Bronchial epithelial cell (primary cell): ENCODE results near the gene DOCK8. TPM values are rescaled to one million over a fixed set of nuclear protein-coding genes. Genes with fewer than 3 reads are reported as not detected.
A peak's percentile ranks its signal among the peaks of the same experiment; 100 is the strongest.

Experiments
- DNase-seq: peaks from one replicate; pipeline ENCODE4 v3.0.0-alpha.2; 2010; ENCODE audit warnings: low read depth
- FAIRE-seq: peaks from 2 replicates; lab custom pipeline; 2011; peaks lifted over from hg19 to GRCh38; lab: Jason Lieb, UNC
- H3K27me3 ChIP-seq: 2 replicates; pipeline ENCODE4 v1.5.1; 2011; ENCODE audit warnings: low read length; ENCODE audit not compliant: control insufficient read depth, insufficient read depth
- H3K36me3 ChIP-seq: 2 replicates; pipeline ENCODE4 v1.5.1; 2011; ENCODE audit warnings: low read length; ENCODE audit not compliant: control insufficient read depth, insufficient read depth
- H3K4me3 ChIP-seq: 2 replicates; pipeline ENCODE4 v1.5.1; 2011; ENCODE audit warnings: mild to moderate bottlenecking, low read depth, low read length, control low read depth
- CTCF ChIP-seq: IDR thresholded peaks from 2 replicates; pipeline ENCODE4 v1.5.1; 2011; ENCODE audit warnings: mild to moderate bottlenecking, moderate library complexity, low read length, control low read depth, inconsistent platforms; ENCODE audit not compliant: insufficient read depth, severe bottlenecking
- total RNA-seq: library from RNA; depleted of rRNA; stranded (reverse); fragments of >200 nt; gene quantifications from 2 replicates; pipeline ENCODE4 v1.2.1, GENCODE V29; 2014

DOCK8 gene
- total RNA-seq, 1 donor from 2014 or later, result 0.26 TPM

GRCh38 chr9:382383-382782 lies 167.7 kb downstream of the DOCK8 start:
- H3K27me3 ChIP-seq, result no peaks in the 10 kb centered on the region
- TF ChIP-seq CTCF, result no peak
- FAIRE-seq (no peak), DNase-seq (no peak)
- H3K4me3 ChIP-seq, result no peak overlapping the region
- no peaks in the 10 kb centered on the region for H3K36me3 ChIP-seq

GRCh38 chr9:385818-386398 lies 171.2 kb downstream of the DOCK8 start:
- TF ChIP-seq CTCF, result peak; percentile 87
- Histone ChIP-seq H3K27me3 (no peaks in the 10 kb centered on the region), H3K4me3 (no peak overlapping the region), H3K36me3 (no peaks in the 10 kb centered on the region)
- no peak for FAIRE-seq
- peak; percentile 70 for DNase-seq

- no peak for DNase-seq
- TF ChIP-seq CTCF, result no peak
- Histone ChIP-seq H3K27me3 (no peaks in the 10 kb centered on the region), H3K4me3 (no peak overlapping the region), H3K36me3 (no peaks in the 10 kb centered on the region)
- no peak for FAIRE-seq
These were observed 174.5 kb downstream of the DOCK8 start for GRCh38 chr9:389159-389558.

GRCh38 chr9:389758-390157 lies 175.1 kb downstream of the DOCK8 start:
- H3K27me3 ChIP-seq, result no peaks in the 10 kb centered on the region
- TF ChIP-seq CTCF, result no peak
- FAIRE-seq (no peak), DNase-seq (no peak)
- no peaks in the 10 kb centered on the region for H3K36me3 ChIP-seq
- no peak overlapping the region for H3K4me3 ChIP-seq

- Histone ChIP-seq H3K27me3 (no peaks in the 10 kb centered on the region), H3K36me3 (no peaks in the 10 kb centered on the region), H3K4me3 (no peak overlapping the region)
- no peak for TF ChIP-seq CTCF
- DNase-seq, result no peak
- no peak for FAIRE-seq
These were observed 177.6 kb downstream of the DOCK8 start for GRCh38 chr9:392077-392804.
